ENCODE measurements around the gene BLVRA.

DNA sequence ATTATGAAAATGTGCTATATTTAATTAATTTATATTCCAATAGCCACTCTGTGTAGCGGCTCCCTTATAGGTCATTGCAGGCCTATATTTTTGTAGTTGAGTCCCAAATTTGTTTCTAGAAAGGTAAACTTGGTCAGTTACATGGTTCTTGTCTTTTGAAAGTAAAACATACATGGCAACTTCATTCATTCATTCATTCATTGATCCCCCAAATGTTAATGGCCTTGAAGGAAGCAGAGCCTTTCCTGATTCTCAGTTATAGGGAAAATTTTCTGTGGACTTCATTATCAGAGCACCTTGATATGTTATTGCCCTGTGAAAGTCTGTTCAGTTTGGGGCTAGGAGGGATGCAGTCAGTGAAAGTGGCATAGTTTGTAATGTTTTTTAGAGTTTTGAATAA lies 2.9 kb downstream of the BLVRA start:
- TF ChIP-seq POLR2AphosphoS5 (IDR thresholded peaks at IDR 0.05) (no peak), EP300 (IDR thresholded peaks at IDR 0.05) (no peak), POLR2A (IDR thresholded peaks at IDR 0.05) (no peak)
- TF ChIP-seq, protein P1, sequence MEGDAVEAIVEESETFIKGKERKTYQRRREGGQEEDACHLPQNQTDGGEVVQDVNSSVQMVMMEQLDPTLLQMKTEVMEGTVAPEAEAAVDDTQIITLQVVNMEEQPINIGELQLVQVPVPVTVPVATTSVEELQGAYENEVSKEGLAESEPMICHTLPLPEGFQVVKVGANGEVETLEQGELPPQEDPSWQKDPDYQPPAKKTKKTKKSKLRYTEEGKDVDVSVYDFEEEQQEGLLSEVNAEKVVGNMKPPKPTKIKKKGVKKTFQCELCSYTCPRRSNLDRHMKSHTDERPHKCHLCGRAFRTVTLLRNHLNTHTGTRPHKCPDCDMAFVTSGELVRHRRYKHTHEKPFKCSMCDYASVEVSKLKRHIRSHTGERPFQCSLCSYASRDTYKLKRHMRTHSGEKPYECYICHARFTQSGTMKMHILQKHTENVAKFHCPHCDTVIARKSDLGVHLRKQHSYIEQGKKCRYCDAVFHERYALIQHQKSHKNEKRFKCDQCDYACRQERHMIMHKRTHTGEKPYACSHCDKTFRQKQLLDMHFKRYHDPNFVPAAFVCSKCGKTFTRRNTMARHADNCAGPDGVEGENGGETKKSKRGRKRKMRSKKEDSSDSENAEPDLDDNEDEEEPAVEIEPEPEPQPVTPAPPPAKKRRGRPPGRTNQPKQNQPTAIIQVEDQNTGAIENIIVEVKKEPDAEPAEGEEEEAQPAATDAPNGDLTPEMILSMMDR (IDR thresholded peaks at IDR 0.05): no peak
